HCT116 (cell line): ENCODE data around the gene GPS1. TPM values are rescaled to one million over a fixed set of nuclear protein-coding genes. Genes with fewer than 3 reads are reported as not detected.

Source experiments
- ATAC-seq: fragments of 200-7000 bp; cut with Tn5 transposase; 2 replicates; pipeline ENCODE4 v1.9.1; 2020; ENCODE audit warnings: mild to moderate bottlenecking, moderate library complexity
- BruUV-seq: library from RNA; stranded (reverse); fragments of 400-500 nt; replicated peaks from 2 replicates; lab custom pipeline; 2021; lab: Mats Ljungman, UMichigan
- CTCF ChIA-PET: fragments of 300-600 bp; sonication (Branson Sonifier 250); formaldehyde crosslinking; loops from one replicate; lab custom pipeline; 2021; ENCODE audit warnings: antibody characterized with exemption; lab: Charles Lee
- POLR2A ChIA-PET: fragments of 300-600, 350-600 bp; sonication (Branson Sonifier 250); formaldehyde crosslinking; loops from one replicate; lab custom pipeline; 2021; ENCODE audit warnings: antibody characterized with exemption; lab: Charles Lee
- RAD21 ChIA-PET, 2 experiments: fragments of 300-600 bp; sonication (Branson Sonifier 250); formaldehyde crosslinking; loops; one replicate each; lab custom pipeline; 2023; ENCODE audit warnings: low total read pairs in 2 of 2; ENCODE audit not compliant: uncharacterized antibody in 2 of 2, unreplicated experiment in 2 of 2, low non-redundant PET in 1 of 2; lab: Charles Lee
- DNase-seq: peaks from one replicate; pipeline ENCODE4 v3.0.0-alpha.2; 2010; ENCODE audit warnings: low read depth, low spot score
- H2AFZ ChIP-seq: fragments of 200-600 bp; shearing (Covaris generic), sonication (generic); 2 replicates; pipeline ENCODE4 v1.6.1; 2017; ENCODE audit warnings: low read depth, mixed run types, mixed read lengths, antibody characterized with exemption, low read length; ENCODE audit not compliant: poor library complexity, severe bottlenecking
- H3K27ac ChIP-seq: 2 replicates; pipeline ENCODE4 v1.5.1; 2012; ENCODE audit warnings: low read depth, low read length
- H3K27me3 ChIP-seq: fragments of 200-600 bp; sonication (generic); 2 replicates; pipeline ENCODE4 v1.6.1; 2016; ENCODE audit warnings: mixed run types, low read length, mixed read lengths; ENCODE audit not compliant: insufficient read depth
- H3K36me3 ChIP-seq, 2 experiments: fragments of 200-500 bp in 1 of 2; fragments of 200-600 bp in 1 of 2; sonication (Bioruptor generic) in 1 of 2; sonication (generic) in 1 of 2; 2 replicates each; pipeline versions ENCODE4 v1.5.1 to v1.6.1; 2014 to 2016; ENCODE audit warnings: low read length in 2 of 2, inconsistent platforms in 1 of 2, mixed read lengths in 1 of 2, mixed run types in 1 of 2; ENCODE audit not compliant: insufficient read depth in 2 of 2, control insufficient read depth in 1 of 2
- H3K4me1 ChIP-seq, 2 experiments: fragments of 200-600 bp in 1 of 2; sonication (generic) in 1 of 2; 2 replicates each; pipeline versions ENCODE4 v1.5.1 to v1.6.1; 2012 to 2017; ENCODE audit warnings: low read length in 2 of 2, inconsistent platforms in 1 of 2, mild to moderate bottlenecking in 1 of 2, mixed read lengths in 1 of 2, mixed run types in 1 of 2, moderate library complexity in 1 of 2; ENCODE audit not compliant: insufficient read depth in 2 of 2, control insufficient read depth in 1 of 2
- H3K4me2 ChIP-seq: fragments of 200-600 bp; sonication (generic); 2 replicates; pipeline ENCODE4 v1.6.1; 2017; ENCODE audit warnings: mixed run types, low read length, mixed read lengths
- H3K4me3 ChIP-seq, 2 experiments: fragments of 200-600 bp in 1 of 2; sonication (generic) in 1 of 2; replicated peaks in 1 of 2; 2 replicates each; pipeline ENCODE4 v1.5.1; 2011 to 2016; ENCODE audit warnings: low read length in 2 of 2, control low read depth in 1 of 2, low read depth in 1 of 2, mild to moderate bottlenecking in 1 of 2, mixed read lengths in 1 of 2, mixed run types in 1 of 2
- H3K79me2 ChIP-seq: fragments of 200-600 bp; sonication (generic); 2 replicates; pipeline ENCODE4 v1.6.1; 2017; ENCODE audit warnings: mild to moderate bottlenecking, mixed run types, low read length, moderate library complexity, mixed read lengths; ENCODE audit not compliant: insufficient read depth
- H3K9ac ChIP-seq: fragments of 200-600 bp; sonication (generic); 2 replicates; pipeline ENCODE4 v1.6.1; 2016; ENCODE audit warnings: low read length, mixed read lengths
- H3K9me2 ChIP-seq: fragments of 200-600 bp; sonication (generic), shearing (Covaris generic); 2 replicates; pipeline ENCODE4 v1.6.1; 2017; ENCODE audit warnings: mixed run types, mild to moderate bottlenecking, moderate library complexity; ENCODE audit not compliant: insufficient read depth
- H3K9me3 ChIP-seq, 2 experiments: fragments of 200-500 bp in 1 of 2; fragments of 200-600 bp in 1 of 2; sonication (Bioruptor generic) in 1 of 2; sonication (generic) in 1 of 2; 2 replicates each; pipeline ENCODE4 v1.6.1; 2014 to 2017; ENCODE audit warnings: low read length in 2 of 2, mixed read lengths in 2 of 2, inconsistent platforms in 1 of 2, low read depth in 1 of 2, mild to moderate bottlenecking in 1 of 2, mixed run types in 1 of 2, moderate library complexity in 1 of 2; ENCODE audit not compliant: control insufficient read depth in 1 of 2, insufficient read depth in 1 of 2
- H4K20me1 ChIP-seq: fragments of 200-600 bp; sonication (generic), shearing (Covaris generic); 2 replicates; pipeline ENCODE4 v1.6.1; 2017; ENCODE audit warnings: mixed run types, mild to moderate bottlenecking, moderate library complexity; ENCODE audit not compliant: insufficient read depth
- JUND ChIP-seq: IDR thresholded peaks from 2 replicates; pipeline ENCODE4 v1.6.1; 2012
- POLR2AphosphoS5 ChIP-seq: IDR thresholded peaks from 2 replicates; pipeline ENCODE4 v1.6.1; 2011; ENCODE audit warnings: mild to moderate bottlenecking, low read depth, low read length, moderate library complexity
- SP1 ChIP-seq: IDR thresholded peaks from 2 replicates; pipeline ENCODE4 v1.6.1; 2012; ENCODE audit warnings: low read depth
- ZFX ChIP-seq: fragments of 450-650 bp; IDR thresholded peaks from 2 replicates; pipeline ENCODE4 v1.6.1; 2017
- intact Hi-C: fragments of 100-400 bp; cut with micrococcal nuclease; formaldehyde crosslinking; loops from 2 replicates; pipeline ENCODE4 v1.10.0; 2022
- total RNA-seq: library from RNA; stranded (reverse); gene quantifications from one replicate; pipeline ENCODE4 v1.2.1, GENCODE V29; 2021; ENCODE audit not compliant: unreplicated experiment

The GPS1 gene
- total RNA-seq, 1 experiment from 2014 or later, result 205 TPM

GRCh38 chr17:82076785-82077591, 25.3 kb downstream of the GPS1 start:
- BruUV-seq, result no TSS peak
- peak; percentile 57 for ATAC-seq
- H4K20me1 ChIP-seq, result peaks cover 9% of the 10 kb centered on the region; the same call in 1 of the 2 replicates
- H2AFZ ChIP-seq, result no peak overlapping the region
- H3K27me3 ChIP-seq, result no peaks in the 10 kb centered on the region
- H3K9me3 ChIP-seq, result no peaks in the 10 kb centered on the region
- RAD21 ChIA-PET, result no interaction called here
- intact Hi-C loops, result no loop called here
- H3K9ac ChIP-seq, result no peak overlapping the region
- no peak overlapping the region for H3K4me2 ChIP-seq
- no peaks in the 10 kb centered on the region for H3K9me2 ChIP-seq
- CTCF ChIA-PET, result interaction anchor here (2.0 kb wide), 1 partner anchor 46 kb away, joined by 5 read pairs; no protein-coding TSS in a partner anchor
- no peak for DNase-seq
- H3K79me2 ChIP-seq, result no peaks in the 10 kb centered on the region
- no peaks in the 10 kb centered on the region for H3K4me1 ChIP-seq
- POLR2A ChIA-PET, result interaction anchor here (1.9 kb wide), 1 partner anchor 22 kb away, joined by 5 read pairs; the partner anchor contains the start of gene FASN
- H3K36me3 ChIP-seq, result peaks cover 27 to 32% of the 10 kb centered on the region in 2 experiments; a peak in 3 of 4 replicates
- 0 out of 2 replicates have a peak, but pooled peaks have one; percentile 25 for TF ChIP-seq ZFX
- no peak for TF ChIP-seq SP1
- TF ChIP-seq POLR2AphosphoS5, result peak; percentile 41; the same call in 1 of the 2 replicates
- H3K27ac ChIP-seq, result 0 out of 2 replicates have a peak overlapping the region, but pooled peaks have one; percentile 5
- no peak overlapping the region for H3K4me3 ChIP-seq

- Histone ChIP-seq H3K4me3 (no peak overlapping the region), H3K79me2 (0 out of 2 replicates have a peak, but pooled peaks cover 2% of the 10 kb centered on the region), H3K27ac (no peak overlapping the region), H3K9me2 (no peaks in the 10 kb centered on the region), H3K4me1 (no peaks in the 10 kb centered on the region), H4K20me1 (peaks cover 9% of the 10 kb centered on the region; the same call in 1 of the 2 replicates), H3K27me3 (no peaks in the 10 kb centered on the region), H3K9ac (no peak overlapping the region), H2AFZ (no peak overlapping the region), H3K9me3 (no peaks in the 10 kb centered on the region), H3K36me3 (peaks cover 35 to 40% of the 10 kb centered on the region in 2 experiments; a peak in 3 of 4 replicates), H3K4me2 (no peak overlapping the region)
- CTCF ChIA-PET, result no interaction called here
- ATAC-seq, result peak; percentile 16
- TF ChIP-seq JUND, result no peak
- no peak for DNase-seq
- POLR2A ChIA-PET, result interaction anchor here (1.9 kb wide), 1 partner anchor 21 kb away, joined by 5 read pairs; the partner anchor contains the start of gene FASN
- RAD21 ChIA-PET, result no interaction called here
- intact Hi-C loops, result no loop called here
- BruUV-seq, result no TSS peak
Observed at GRCh38 chr17:82077617-82078358, 26.1 kb downstream of the GPS1 start.
